Endothelial cell of umbilical vein (primary cell): Measurements from ENCODE around the gene UBE2D2. TPM values are rescaled to one million over a fixed set of nuclear protein-coding genes. Genes with fewer than 3 reads are reported as not detected.
A peak's percentile ranks its signal among the peaks of the same experiment; 100 is the strongest.

Source experiments
- BruUV-seq: library from RNA; stranded (reverse); fragments of 400-500 nt; replicated peaks from 2 replicates; lab custom pipeline; 2021; lab: Mats Ljungman, UMichigan
- CTCF ChIA-PET: fragments of 300-600, 350-600 bp; sonication (Branson Sonifier 250); formaldehyde crosslinking; loops from one replicate; lab custom pipeline; 2021; ENCODE audit warnings: antibody characterized with exemption, inconsistent platforms; lab: Charles Lee
- POLR2A ChIA-PET: fragments of 300-600, 350-600 bp; sonication (Branson Sonifier 250); formaldehyde crosslinking; loops from one replicate; lab custom pipeline; 2021; ENCODE audit warnings: antibody characterized with exemption, inconsistent platforms; lab: Charles Lee
- DNase-seq: peaks from one replicate; pipeline ENCODE4 v3.0.0-alpha.2; 2011; ENCODE audit warnings: low read depth, low spot score
- FAIRE-seq: peaks from 2 replicates; lab custom pipeline; 2011; peaks lifted over from hg19 to GRCh38; lab: Jason Lieb, UNC
- H2AFZ ChIP-seq: 2 replicates; pipeline ENCODE4 v1.6.0; 2012; ENCODE audit warnings: low read depth, low read length, control low read depth, inconsistent platforms
- H3K27ac ChIP-seq: 2 replicates; pipeline ENCODE4 v1.5.1; 2011; ENCODE audit warnings: low read depth, mild to moderate bottlenecking, control low read depth, low read length, moderate library complexity; ENCODE audit not compliant: insufficient read depth
- H3K27me3 ChIP-seq, 2 experiments: 2 replicates each; pipeline versions ENCODE4 v1.6.0 to v1.6.1; 2011; ENCODE audit warnings: low read length in 2 of 2, mixed read lengths in 1 of 2; ENCODE audit not compliant: control insufficient read depth in 2 of 2, insufficient read depth in 2 of 2
- H3K36me3 ChIP-seq, 2 experiments: 2 replicates in 1 of 2; 3 replicates in 1 of 2; pipeline ENCODE4 v1.5.1; 2011; ENCODE audit warnings: low read length in 2 of 2, mild to moderate bottlenecking in 1 of 2, moderate library complexity in 1 of 2; ENCODE audit not compliant: control insufficient read depth in 2 of 2, insufficient read depth in 2 of 2; ENCODE audit errors: extremely low read depth in 1 of 2
- H3K4me1 ChIP-seq: 3 replicates; pipeline ENCODE4 v1.5.1; 2011; ENCODE audit warnings: mild to moderate bottlenecking, low read length; ENCODE audit not compliant: control insufficient read depth, insufficient read depth; ENCODE audit errors: extremely low read depth
- H3K4me2 ChIP-seq: 2 replicates; pipeline ENCODE4 v1.6.1; 2011; ENCODE audit warnings: low read length, control low read depth, mixed read lengths; ENCODE audit not compliant: insufficient read depth
- H3K4me3 ChIP-seq, 3 experiments: fragments of 200-600 bp in 1 of 3; sonication (generic), shearing (Covaris generic) in 1 of 3; replicated peaks in 1 of 3; 2 replicates each; pipeline ENCODE4 v1.5.1; 2011 to 2016; ENCODE audit warnings: control low read depth in 3 of 3, low read length in 3 of 3, mild to moderate bottlenecking in 2 of 3, inconsistent platforms in 1 of 3, low read depth in 1 of 3, moderate library complexity in 1 of 3; ENCODE audit not compliant: insufficient read depth in 1 of 3
- H3K79me2 ChIP-seq: 2 replicates; pipeline ENCODE4 v1.6.0; 2012; ENCODE audit warnings: low read length, inconsistent platforms; ENCODE audit not compliant: control insufficient read depth, insufficient read depth
- H3K9ac ChIP-seq: replicated peaks from 2 replicates; pipeline ENCODE3; 2011; ENCODE audit warnings: low read length, control low read depth; ENCODE audit not compliant: insufficient read depth; ENCODE audit errors: extremely low read depth
- H3K9me1 ChIP-seq: replicated peaks from 3 replicates; pipeline ENCODE4 v1.6.0; 2011; ENCODE audit warnings: mild to moderate bottlenecking, low read length; ENCODE audit not compliant: control insufficient read depth, insufficient read depth; ENCODE audit errors: extremely low read depth
- H3K9me3 ChIP-seq: replicated peaks from 2 replicates; pipeline ENCODE4 v1.5.1; 2012; ENCODE audit warnings: low read length, inconsistent platforms; ENCODE audit not compliant: control insufficient read depth, insufficient read depth
- H4K20me1 ChIP-seq: replicated peaks from 2 replicates; pipeline ENCODE3; 2011; ENCODE audit warnings: mild to moderate bottlenecking, low read length; ENCODE audit not compliant: control insufficient read depth, insufficient read depth; ENCODE audit errors: extremely low read depth
- CTCF ChIP-seq, 2 donors: IDR thresholded peaks; 1 replicate in 1 of 2; 2 replicates in 1 of 2; pipeline ENCODE4 v1.5.1; 2011; ENCODE audit warnings: low read length in 2 of 2, mild to moderate bottlenecking in 2 of 2, moderate library complexity in 2 of 2, control low read depth in 1 of 2, inconsistent platforms in 1 of 2, low read depth in 1 of 2; ENCODE audit not compliant: insufficient read depth in 1 of 2; ENCODE audit errors: extremely low read depth in 1 of 2
- EZH2 ChIP-seq: IDR thresholded peaks from 2 replicates; pipeline ENCODE4 v1.6.1; 2012; ENCODE audit warnings: borderline replicate concordance, low read depth, mild to moderate bottlenecking, moderate library complexity, low read length, inconsistent platforms; ENCODE audit not compliant: severe bottlenecking
- FOS ChIP-seq: IDR thresholded peaks from 2 replicates; pipeline ENCODE4 v1.6.1; 2011; ENCODE audit warnings: mild to moderate bottlenecking, low read length, moderate library complexity, borderline replicate concordance; ENCODE audit not compliant: insufficient read depth
- GATA2 ChIP-seq: IDR thresholded peaks from 2 replicates; pipeline ENCODE4 v1.7.0; 2011; ENCODE audit warnings: low read depth, mild to moderate bottlenecking, moderate library complexity, mixed read lengths, low read length; ENCODE audit not compliant: insufficient read length, insufficient read depth
- JUN ChIP-seq: IDR thresholded peaks from 2 replicates; pipeline ENCODE4 v1.6.1; 2011; ENCODE audit warnings: borderline replicate concordance, low read depth; ENCODE audit not compliant: insufficient read length, insufficient read depth
- MYC ChIP-seq: IDR thresholded peaks from one replicate; pipeline ENCODE4 v1.6.1; 2011; ENCODE audit warnings: mild to moderate bottlenecking, low read depth, low read length
- POLR2A ChIP-seq: IDR thresholded peaks from 2 replicates; pipeline ENCODE4 v1.6.1; 2012; ENCODE audit warnings: low read depth, mild to moderate bottlenecking, control low read depth, low read length
- POLR2AphosphoS5 ChIP-seq: IDR thresholded peaks from 2 replicates; pipeline ENCODE4 v1.6.1; 2012; ENCODE audit warnings: low read depth, mild to moderate bottlenecking, control low read depth, low read length, moderate library complexity; ENCODE audit not compliant: insufficient read depth
- dilution Hi-C: fragments of 300-500 bp; cut with MboI; formaldehyde crosslinking; loops from one replicate; pipeline ENCODE4 v1.15.0; 2019; ENCODE audit warnings: low sequenced_read_pairs; ENCODE audit not compliant: extremely low pct_ligation_motif_present
- intact Hi-C: fragments of 100-400 bp; cut with micrococcal nuclease; formaldehyde crosslinking; loops from one replicate; pipeline ENCODE4 v1.10.0; 2022
- polyA plus RNA-seq, 4 experiments: library from polyadenylated mRNA; depleted of rRNA in 3 of 4; stranded (reverse) in 3 of 4; unstranded in 1 of 4; fragments of >200 nt; gene quantifications; 2 replicates each; pipeline versions ENCODE4 v1.2.1 to v1.2.3, GENCODE V29; 2011 to 2012; ENCODE audit warnings: missing spikeins in 1 of 4
- total RNA-seq: library from RNA; stranded (reverse); gene quantifications from 2 replicates; pipeline ENCODE4 v1.2.3, GENCODE V29; 2021
- TF ChIP-seq, protein P1 (sequence below): IDR thresholded peaks from 2 replicates; pipeline ENCODE4 v1.6.1; 2011; ENCODE audit not compliant: insufficient read depth, insufficient read length

UBE2D2 gene
- total and polyA plus RNA-seq, 2 donors (not counting 3 experiments of a cell fraction or from before 2014, with no cell fraction given) = 45.0 to 156 TPM

- Histone ChIP-seq H3K79me2 (no peaks in the 10 kb centered on the region), H4K20me1 (no peaks in the 10 kb centered on the region), H3K36me3 (no peaks in the 10 kb centered on the region), H3K9me1 (no peaks in the 10 kb centered on the region), H2AFZ (peak overlapping the region; percentile 4), H3K9me3 (no peaks in the 10 kb centered on the region), H3K9ac (no peak overlapping the region), H3K27ac (no peak overlapping the region), H3K4me1 (peaks cover 33% of the 10 kb centered on the region), H3K27me3 (no peaks in the 10 kb centered on the region), H3K4me3 (no peak overlapping the region), H3K4me2 (no peak overlapping the region)
- TF ChIP-seq, protein P1, sequence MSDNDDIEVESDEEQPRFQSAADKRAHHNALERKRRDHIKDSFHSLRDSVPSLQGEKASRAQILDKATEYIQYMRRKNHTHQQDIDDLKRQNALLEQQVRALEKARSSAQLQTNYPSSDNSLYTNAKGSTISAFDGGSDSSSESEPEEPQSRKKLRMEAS = no peak
- TF ChIP-seq CTCF (IDR thresholded peaks at IDR 0.05; ENCODE audit: extremely low read depth in 1 of 2, insufficient read depth in 1 of 2, low read depth in 1 of 2, low read length in 2 of 2) (no peak), MYC (peak; percentile 12), FOS (peak; percentile 74), JUN (no peak), POLR2AphosphoS5 (peak; percentile 52), GATA2 (no peak), EZH2 (no peak), POLR2A (no peak)
- peak; percentile 59 for FAIRE-seq
- intact Hi-C loops = loop anchor here (1.0 to 2.0 kb wide), 3 partner anchors 7 to 36 kb away; partner anchors contain the start of gene CXXC5
- dilution Hi-C loops = no loop called here
- ChIA-PET CTCF (interaction anchor here (0.8 to 5.4 kb wide), 13 partner anchors 10 to 109 kb away, joined by 3 to 33 read pairs (median 10); partner anchors contain the start of gene CXXC5), POLR2A (interaction anchor here (0.6 to 1.6 kb wide), 6 partner anchors 10 to 142 kb away, joined by 3 to 7 read pairs (median 3); partner anchors contain the start of gene CXXC5)
- BruUV-seq = no TSS peak
- peak; percentile 83 for DNase-seq
Observed at GRCh38 chr5:139660923-139661814, 100.0 kb downstream of the UBE2D2 start.
